GM12878 (cell line): ENCODE results near the gene MRPL22. TPM values are rescaled to one million over a fixed set of nuclear protein-coding genes. Genes with fewer than 3 reads are reported as not detected.
"Not testable (repeated sequence)": the region's sequence is repeated elsewhere in the genome, so short reads cannot be mapped to it uniquely, and the experiment has no call there.

Experiments
- ATAC-seq: fragments of 200-7000 bp; cut with Tn5 transposase; 3 replicates; pipeline ENCODE4 v1.9.1; 2020; ENCODE audit warnings: mild to moderate bottlenecking, moderate library complexity
- BruUV-seq: library from RNA; stranded (reverse); fragments of 400-500 nt; replicated peaks from 2 replicates; lab custom pipeline; 2021; lab: Mats Ljungman, UMichigan
- CTCF ChIA-PET: fragments of 300-600 bp; sonication (Branson Sonifier 250); formaldehyde crosslinking; extraction: SDS; loops from one replicate; lab custom pipeline; 2021; ENCODE audit warnings: inconsistent platforms; lab: Yijun Ruan, JAX
- POLR2A ChIA-PET: fragments of 350-600 bp; formaldehyde crosslinking; extraction: SDS; loops from one replicate; lab custom pipeline; 2021; ENCODE audit warnings: inconsistent platforms; lab: Charles Lee
- RAD21 ChIA-PET: fragments of 300-600 bp; sonication (Branson Sonifier 250); formaldehyde crosslinking; loops from one replicate; lab custom pipeline; 2023; ENCODE audit warnings: antibody characterized with exemption; ENCODE audit not compliant: unreplicated experiment; lab: Charles Lee
- SMC1A ChIA-PET: fragments of 300-600 bp; sonication (Branson Sonifier 250); formaldehyde crosslinking; loops from one replicate; lab custom pipeline; 2023; ENCODE audit not compliant: unreplicated experiment, uncharacterized antibody; lab: Charles Lee
- DNase-seq: peaks from one replicate; pipeline ENCODE4 v3.0.0-alpha.2; 2011; ENCODE audit warnings: low read depth, low spot score
- FAIRE-seq: peaks from 3 replicates; lab custom pipeline; 2011; peaks lifted over from hg19 to GRCh38; lab: Jason Lieb, UNC
- H2AFZ ChIP-seq: 2 replicates; pipeline ENCODE4 v1.6.0; 2011; ENCODE audit warnings: low read depth, low read length, control low read depth; ENCODE audit not compliant: control insufficient read depth
- H3K27ac ChIP-seq: 2 replicates; pipeline ENCODE4 v1.5.1; 2011; ENCODE audit warnings: control low read depth; ENCODE audit not compliant: control insufficient read depth, insufficient read depth
- H3K27me3 ChIP-seq, 2 experiments: replicated peaks in 1 of 2; 2 replicates each; pipeline versions ENCODE4 v1.6.0 to v1.6.1; 2011; ENCODE audit warnings: low read length in 1 of 2; ENCODE audit not compliant: control insufficient read depth in 2 of 2, insufficient read depth in 2 of 2
- H3K36me3 ChIP-seq, 2 experiments: 2 replicates each; pipeline ENCODE4 v1.5.1; 2011; ENCODE audit warnings: low read length in 1 of 2; ENCODE audit not compliant: control insufficient read depth in 2 of 2, insufficient read depth in 2 of 2
- H3K4me1 ChIP-seq: 2 replicates; pipeline ENCODE4 v1.6.1; 2011; ENCODE audit warnings: mild to moderate bottlenecking, low read length, moderate library complexity, mixed read lengths; ENCODE audit not compliant: control insufficient read depth, insufficient read depth
- H3K4me2 ChIP-seq: 2 replicates; pipeline ENCODE4 v1.6.0; 2011; ENCODE audit warnings: control low read depth; ENCODE audit not compliant: control insufficient read depth, insufficient read depth
- H3K4me3 ChIP-seq: fragments of 200-600 bp; sonication (generic); 2 replicates; pipeline ENCODE4 v1.5.1; 2016
- H3K79me2 ChIP-seq: 2 replicates; pipeline ENCODE4 v1.6.0; 2011; ENCODE audit warnings: low read length; ENCODE audit not compliant: control insufficient read depth, insufficient read depth
- H3K9ac ChIP-seq: 2 replicates; pipeline ENCODE4 v1.8.0; 2011; ENCODE audit warnings: low read length, control low read depth, mixed read lengths; ENCODE audit not compliant: control insufficient read depth, insufficient read depth
- H3K9me3 ChIP-seq: replicated peaks from 3 replicates; pipeline ENCODE4 v1.5.1; 2011; ENCODE audit warnings: mild to moderate bottlenecking, low read length; ENCODE audit not compliant: control insufficient read depth, insufficient read depth
- H4K20me1 ChIP-seq: 2 replicates; pipeline ENCODE4 v1.6.0; 2011; ENCODE audit not compliant: control insufficient read depth, insufficient read depth
- BCLAF1 ChIP-seq: fragments of 450-650 bp; IDR thresholded peaks from 2 replicates; pipeline ENCODE4 v1.6.1; 2017; ENCODE audit warnings: antibody characterized with exemption, mild to moderate bottlenecking, moderate library complexity
- WGBS: methylation state at CpG from one replicate; pipeline ENCODE4 v1.1.6; 2016; ENCODE audit warnings: low lambda C conversion rate; ENCODE audit not compliant: insufficient replicate concordance, insufficient coverage; ENCODE audit errors: missing lambda C conversion rate; 5-methylcytosine and 5-hydroxymethylcytosine counted together
- in situ Hi-C: fragments of 300-500 bp; cut with MboI; formaldehyde crosslinking; loops from 9 replicates; pipeline ENCODE4 v1.14.3; 2018; ENCODE audit warnings: mixed read lengths
- intact Hi-C: fragments of 100-400 bp; cut with micrococcal nuclease; formaldehyde crosslinking; loops from one replicate; pipeline ENCODE4 v1.14.2; 2022; ENCODE audit not compliant: unreplicated experiment
- polyA plus RNA-seq, 11 experiments: library from polyadenylated mRNA; depleted of rRNA in 4 of 11; unstranded in 6 of 11; stranded (reverse) in 5 of 11; fragments of >200 nt; fragmentation: Nextera tagmentation in 4 of 11; fragmentation: Illumina TruSeq in 1 of 11; extraction: Ambion mirVana in 4 of 11; extraction: Trizol in 1 of 11; gene quantifications; 1 replicate in 1 of 11; 2 replicates in 10 of 11; pipeline versions ENCODE4 v1.2.1 to v1.2.3, GENCODE V29; 2011 to 2016; ENCODE audit warnings: inconsistent platforms in 2 of 11, missing spikeins in 2 of 11, low read depth in 1 of 11
- total RNA-seq, 4 experiments: library from RNA; depleted of rRNA in 3 of 4; stranded (reverse); fragments of >200 nt in 3 of 4; fragmentation: Illumina TruSeq in 1 of 4; extraction: Trizol in 1 of 4; gene quantifications; 2 replicates each; pipeline versions ENCODE4 v1.2.1 to v1.2.3, GENCODE V29; 2013 to 2021

MRPL22 gene
- total and polyA plus RNA-seq, 10 of the 15 experiments (the other 5 are each of a cell fraction or from before 2014, with no cell fraction given): 29.7 to 318 (median 93.4) TPM

GRCh38 chr5:154901913-154902312 is 39.0 kb upstream of the MRPL22 start (continued):
- no peak for TF ChIP-seq BCLAF1

GRCh38 chr5:154905601-154906000 is 35.3 kb upstream of the MRPL22 start:
- CTCF ChIA-PET: interaction anchor here (0.6 to 0.7 kb wide), 3 partner anchors 41 to 227 kb away, joined by 3 to 5 read pairs (median 4); no protein-coding TSS in a partner anchor
- RAD21 ChIA-PET: interaction anchor here (0.6 kb wide), 1 partner anchor 29 kb away, joined by 3 read pairs; no protein-coding TSS in a partner anchor
- H3K4me1 ChIP-seq, H3K79me2 ChIP-seq, H3K4me3 ChIP-seq, H3K27ac ChIP-seq, DNase-seq, H3K4me2 ChIP-seq, H3K27me3 ChIP-seq, intact Hi-C loops, H3K9me3 ChIP-seq, BruUV-seq, ATAC-seq, FAIRE-seq, H3K9ac ChIP-seq, H4K20me1 ChIP-seq, in situ Hi-C loops, H2AFZ ChIP-seq: not testable (repeated sequence)
- WGBS: 96% methylated on average over 6 of the region's 7 CpGs
- POLR2A ChIA-PET: interaction anchor here (0.6 to 0.7 kb wide), 2 partner anchors 9 to 1374 kb away, joined by 3 read pairs; no protein-coding TSS in a partner anchor
- H3K36me3 ChIP-seq: peaks cover 2 to 19% of the 10 kb centered on the region in 2 experiments
- SMC1A ChIA-PET: interaction anchor here (0.6 kb wide), 2 partner anchors 12 to 35 kb away, joined by 3 read pairs; no protein-coding TSS in a partner anchor
